HEK293 (cell line): ENCODE data around the gene RIT1.

Experiments
- BCL6B ChIP-seq: fragments of 450-650 bp; formaldehyde crosslinking; IDR thresholded peaks from 2 replicates; pipeline ENCODE4 v1.5.1; 2017; ENCODE audit warnings: missing biosample characterization, missing genetic modification characterization
- EGR2 ChIP-seq: fragments of 450-650 bp; formaldehyde crosslinking; IDR thresholded peaks from 2 replicates; pipeline ENCODE4 v1.5.1; 2016; ENCODE audit warnings: low read depth, missing biosample characterization, missing genetic modification characterization
- ELK4 ChIP-seq: IDR thresholded peaks from 2 replicates; pipeline ENCODE4 v1.6.1; 2011; ENCODE audit warnings: mild to moderate bottlenecking, low read depth, low read length, borderline replicate concordance
- GLIS1 ChIP-seq: fragments of 450-650 bp; formaldehyde crosslinking; IDR thresholded peaks from 2 replicates; pipeline ENCODE4 v1.5.1; 2016; ENCODE audit warnings: missing biosample characterization, missing genetic modification characterization
- HOXD13 ChIP-seq: sonication (generic); formaldehyde crosslinking; IDR thresholded peaks from 2 replicates; pipeline ENCODE4 v1.8.0; 2022; ENCODE audit warnings: missing genetic modification reagents, borderline replicate concordance
- INSM2 ChIP-seq: fragments of 450-650 bp; formaldehyde crosslinking; IDR thresholded peaks from 2 replicates; pipeline ENCODE4 v1.5.1; 2016; ENCODE audit warnings: missing biosample characterization, missing genetic modification characterization
- KLF9 ChIP-seq: fragments of 450-650 bp; formaldehyde crosslinking; IDR thresholded peaks from 2 replicates; pipeline ENCODE4 v1.5.1; 2016; ENCODE audit warnings: missing biosample characterization, missing genetic modification characterization, low read depth
- MZF1 ChIP-seq: fragments of 450-650 bp; formaldehyde crosslinking; IDR thresholded peaks from 2 replicates; pipeline ENCODE4 v1.5.1; 2017; ENCODE audit warnings: missing biosample characterization, missing genetic modification characterization, borderline replicate concordance
- OSR2 ChIP-seq: fragments of 450-650 bp; formaldehyde crosslinking; IDR thresholded peaks from 2 replicates; pipeline ENCODE4 v1.5.1; 2016; ENCODE audit warnings: missing biosample characterization, missing genetic modification characterization
- REST ChIP-seq: fragments of 450-650 bp; formaldehyde crosslinking; IDR thresholded peaks from 2 replicates; pipeline ENCODE4 v1.5.1; 2016; ENCODE audit warnings: missing biosample characterization, missing genetic modification characterization
- SCRT1 ChIP-seq: fragments of 450-650 bp; formaldehyde crosslinking; IDR thresholded peaks from 2 replicates; pipeline ENCODE4 v1.5.1; 2016; ENCODE audit warnings: missing biosample characterization, missing genetic modification characterization, borderline replicate concordance
- SCRT2 ChIP-seq: fragments of 450-650 bp; formaldehyde crosslinking; IDR thresholded peaks from 2 replicates; pipeline ENCODE4 v1.5.1; 2016; ENCODE audit warnings: missing biosample characterization, missing genetic modification characterization
- SP7 ChIP-seq: fragments of 450-650 bp; formaldehyde crosslinking; IDR thresholded peaks from 2 replicates; pipeline ENCODE4 v1.5.1; 2016; ENCODE audit warnings: missing biosample characterization, missing genetic modification characterization
- ZIC2 ChIP-seq: fragments of 450-650 bp; formaldehyde crosslinking; IDR thresholded peaks from 2 replicates; pipeline ENCODE4 v1.5.1; 2016; ENCODE audit warnings: missing biosample characterization, missing genetic modification characterization
- ZNF132 ChIP-seq: fragments of 450-650 bp; formaldehyde crosslinking; IDR thresholded peaks from 2 replicates; pipeline ENCODE4 v1.5.1; 2017; ENCODE audit warnings: missing biosample characterization, missing genetic modification characterization, borderline replicate concordance
- ZNF16 ChIP-seq: fragments of 450-650 bp; formaldehyde crosslinking; IDR thresholded peaks from 2 replicates; pipeline ENCODE4 v1.5.1; 2016; ENCODE audit warnings: low read depth, missing biosample characterization, missing genetic modification characterization
- ZNF214 ChIP-seq: fragments of 450-650 bp; formaldehyde crosslinking; IDR thresholded peaks from 2 replicates; pipeline ENCODE4 v1.5.1; 2017; ENCODE audit warnings: missing biosample characterization, mild to moderate bottlenecking, missing genetic modification characterization, borderline replicate concordance
- ZNF280D ChIP-seq: fragments of 450-650 bp; formaldehyde crosslinking; IDR thresholded peaks from 2 replicates; pipeline ENCODE4 v1.5.1; 2016; ENCODE audit warnings: missing biosample characterization, missing genetic modification characterization
- ZNF311 ChIP-seq: fragments of 450-650 bp; formaldehyde crosslinking; IDR thresholded peaks from 2 replicates; pipeline ENCODE4 v1.5.1; 2017; ENCODE audit warnings: missing biosample characterization, missing genetic modification characterization, borderline replicate concordance
- ZNF335 ChIP-seq: fragments of 450-650 bp; formaldehyde crosslinking; conservative IDR thresholded peaks from 2 replicates; pipeline ENCODE4 v1.5.1; 2016; ENCODE audit warnings: missing biosample characterization, missing genetic modification characterization
- ZNF366 ChIP-seq: fragments of 450-650 bp; formaldehyde crosslinking; conservative IDR thresholded peaks from 2 replicates; pipeline ENCODE4 v1.5.1; 2016; ENCODE audit warnings: missing biosample characterization, missing genetic modification characterization
- ZNF394 ChIP-seq: fragments of 450-650 bp; formaldehyde crosslinking; IDR thresholded peaks from 2 replicates; pipeline ENCODE4 v1.5.1; 2016; ENCODE audit warnings: missing biosample characterization, missing genetic modification characterization, mild to moderate bottlenecking, moderate library complexity, borderline replicate concordance
- ZNF549 ChIP-seq: fragments of 450-650 bp; IDR thresholded peaks from 2 replicates; pipeline ENCODE4 v1.5.1; 2018; ENCODE audit warnings: missing biosample characterization, missing genetic modification characterization, mild to moderate bottlenecking, inconsistent platforms, moderate library complexity
- ZNF561 ChIP-seq: fragments of 450-650 bp; IDR thresholded peaks from 2 replicates; pipeline ENCODE4 v1.5.1; 2018; ENCODE audit warnings: missing biosample characterization, missing genetic modification characterization, borderline replicate concordance
- ZNF580 ChIP-seq: fragments of 450-650 bp; formaldehyde crosslinking; IDR thresholded peaks from 2 replicates; pipeline ENCODE4 v1.5.1; 2016; ENCODE audit warnings: missing biosample characterization, missing genetic modification characterization
- ZNF621 ChIP-seq: fragments of 450-650 bp; formaldehyde crosslinking; IDR thresholded peaks from 2 replicates; pipeline ENCODE4 v1.5.1; 2017; ENCODE audit warnings: missing biosample characterization, missing genetic modification characterization
- ZNF660 ChIP-seq: fragments of 450-650 bp; IDR thresholded peaks from 2 replicates; pipeline ENCODE4 v1.5.1; 2018; ENCODE audit warnings: missing biosample characterization, mild to moderate bottlenecking, missing genetic modification characterization
- ZNF785 ChIP-seq: fragments of 450-650 bp; formaldehyde crosslinking; IDR thresholded peaks from 2 replicates; pipeline ENCODE4 v1.5.1; 2016; ENCODE audit warnings: missing biosample characterization, missing genetic modification characterization
- ZNF791 ChIP-seq: fragments of 450-650 bp; formaldehyde crosslinking; IDR thresholded peaks from 2 replicates; pipeline ENCODE4 v1.5.1; 2016; ENCODE audit warnings: missing biosample characterization, missing genetic modification characterization
- ZXDB ChIP-seq: fragments of 450-650 bp; formaldehyde crosslinking; IDR thresholded peaks from 2 replicates; pipeline ENCODE4 v1.5.1; 2016; ENCODE audit warnings: missing biosample characterization, missing genetic modification characterization

RIT1 gene

GRCh38 chr1:155873860-155874259, 37.3 kb downstream of the RIT1 start (continued):
- no peak for TF ChIP-seq ZNF394 (tag by site-specific recombination)
- no peak for TF ChIP-seq HOXD13 (CRISPR knock-in tag)
- no peak for TF ChIP-seq ZNF580 (tag by site-specific recombination)
- peak; percentile 72 for TF ChIP-seq EGR2 (tag by site-specific recombination)
- no peak for TF ChIP-seq ELK4
- no peak for TF ChIP-seq ZNF311 (tag by site-specific recombination)
- no peak for TF ChIP-seq ZNF561 (tag by site-specific recombination)
- TF ChIP-seq ZNF366 = no peak
- peak; percentile 58; the same call in 1 of the 2 replicates for TF ChIP-seq ZNF660 (tag by site-specific recombination)
- no peak for TF ChIP-seq MZF1
- no peak for TF ChIP-seq INSM2 (tag by site-specific recombination)
- peak; percentile 79 for TF ChIP-seq OSR2 (tag by site-specific recombination)
- no peak for TF ChIP-seq BCL6B (tag by site-specific recombination)
- no peak for TF ChIP-seq ZNF621 (tag by site-specific recombination)
- TF ChIP-seq ZNF549 (tag by site-specific recombination) = no peak
- peak; percentile 16; the same call in 1 of the 2 replicates for TF ChIP-seq GLIS1 (tag by site-specific recombination)
- no peak for TF ChIP-seq ZNF16 (tag by site-specific recombination)
- no peak for TF ChIP-seq ZNF132 (tag by site-specific recombination)
- TF ChIP-seq ZNF335 (tag by site-specific recombination) = 0 out of 2 replicates have a peak, but pooled peaks have one; percentile 25
- TF ChIP-seq ZNF785 = no peak
- TF ChIP-seq ZIC2 (tag by site-specific recombination) = 0 out of 2 replicates have a peak, but pooled peaks have one; percentile 9
- no peak for TF ChIP-seq ZNF791 (tag by site-specific recombination)
- peak; percentile 27; the same call in 1 of the 2 replicates for TF ChIP-seq KLF9 (tag by site-specific recombination)
- TF ChIP-seq REST (tag by site-specific recombination) = no peak
- no peak for TF ChIP-seq ZNF280D (tag by site-specific recombination)
- TF ChIP-seq SCRT2 = no peak
- TF ChIP-seq ZNF214 (tag by site-specific recombination) = no peak
- TF ChIP-seq SCRT1 (tag by site-specific recombination) = no peak
- TF ChIP-seq ZXDB (tag by site-specific recombination) = peak; percentile 36; the same call in 1 of the 2 replicates
- TF ChIP-seq SP7 (tag by site-specific recombination) = peak; percentile 63
- TF ChIP-seq, all 188 proteins: peak for 20
